GM21529 (cell line): ENCODE results near the gene RPL21.
"Not testable (repeated sequence)": the region's sequence is repeated elsewhere in the genome, so short reads cannot be mapped to it uniquely, and the experiment has no call there.

Source experiments
- ATAC-seq: cut with Tn5 transposase; IDR thresholded peaks from one replicate; pipeline ENCODE4 v1.9.1; 2021; ENCODE audit not compliant: unreplicated experiment

The RPL21 gene

GRCh38 chr13:27283906-27284493, 32.6 kb downstream of the RPL21 start:
- ATAC-seq, result no peak

- ATAC-seq, result no peak
Measured at GRCh38 chr13:27288392-27288791, 37.0 kb downstream of the RPL21 start.

GRCh38 chr13:27289011-27289665, 37.8 kb downstream of the RPL21 start:
- ATAC-seq, result no peak

- no peak for ATAC-seq
Measured at GRCh38 chr13:27290715-27291114, 39.4 kb downstream of the RPL21 start.

- not testable (repeated sequence) for ATAC-seq
Measured at GRCh38 chr13:27291967-27292366, 40.6 kb downstream of the RPL21 start.

- ATAC-seq, result no peak
Measured at GRCh38 chr13:27293076-27293691, 41.8 kb downstream of the RPL21 start.

- no peak for ATAC-seq
Measured at GRCh38 chr13:27293873-27294515, 42.6 kb downstream of the RPL21 start.

GRCh38 chr13:27295096-27295495, 43.7 kb downstream of the RPL21 start:
- no peak for ATAC-seq

GRCh38 chr13:27295660-27296059, 44.3 kb downstream of the RPL21 start:
- no peak for ATAC-seq

- no peak for ATAC-seq
Measured at GRCh38 chr13:27296496-27296895, 45.1 kb downstream of the RPL21 start.

- ATAC-seq, result no peak
Measured at GRCh38 chr13:27298849-27299248, 47.5 kb downstream of the RPL21 start.

GRCh38 chr13:27300406-27300805, 49.0 kb downstream of the RPL21 start:
- not testable (repeated sequence) for ATAC-seq

- ATAC-seq, result no peak
Measured at GRCh38 chr13:27300941-27301586, 49.7 kb downstream of the RPL21 start.

- ATAC-seq, result no peak
Measured at GRCh38 chr13:27302643-27303262, 51.4 kb downstream of the RPL21 start.

- ATAC-seq, result no peak
Measured at GRCh38 chr13:27304099-27304498, 52.7 kb downstream of the RPL21 start.

GRCh38 chr13:27304611-27305010, 53.3 kb downstream of the RPL21 start:
- ATAC-seq, result no peak
